ENCODE measurements around the gene MINDY4B.

- TF ChIP-seq CTCF (conservative IDR thresholded peaks at IDR 0.05; ENCODE audit: low read depth, low read length) (no peak), MAFK (IDR thresholded peaks at IDR 0.05; ENCODE audit: low read depth, low read length) (no peak), RFX5 (IDR thresholded peaks at IDR 0.05; ENCODE audit: low read depth, low read length) (no peak), POLR2A (IDR thresholded peaks at IDR 0.05; ENCODE audit: low read depth, low read length) (no peak), BHLHE40 (IDR thresholded peaks at IDR 0.05; ENCODE audit: low read depth, low read length) (no peak), MAZ (IDR thresholded peaks at IDR 0.05; ENCODE audit: borderline replicate concordance, low read depth, low read length) (no peak), RCOR1 (IDR thresholded peaks at IDR 0.05; ENCODE audit: insufficient replicate concordance, low read length) (no peak), RAD21 (IDR thresholded peaks at IDR 0.05; ENCODE audit: low read length) (no peak), SMC3 (IDR thresholded peaks at IDR 0.05; ENCODE audit: low read depth, low read length) (no peak), FOS (IDR thresholded peaks at IDR 0.05; ENCODE audit: low read depth, low read length) (no peak), USF2 (IDR thresholded peaks at IDR 0.05; ENCODE audit: low read depth, low read length) (no peak), CEBPB (IDR thresholded peaks at IDR 0.05; ENCODE audit: low read depth, low read length) (no peak), MXI1 (IDR thresholded peaks at IDR 0.05; ENCODE audit: borderline replicate concordance, low read depth, low read length) (no peak), ELK1 (IDR thresholded peaks at IDR 0.05; ENCODE audit: borderline replicate concordance, low read depth, low read length) (no peak)
Observed at GRCh38 chr3:150830745-150831144, 74.5 kb downstream of the MINDY4B start.
